ENCODE results near the gene ACOT8. TPM values are rescaled to one million over a fixed set of nuclear protein-coding genes. Genes with fewer than 3 reads are reported as not detected.

ACOT8 gene
- total and polyA plus RNA-seq, 2 experiments from 2014 or later: 32.9 to 55.2 TPM

GRCh38 chr20:45873409-45874103 lies 16.4 kb upstream of the ACOT8 start:
- H3K27ac ChIP-seq: no peak overlapping the region
- WGBS, 2 experiments (ENCODE audit: low coverage in 1 of 2, low lambda C conversion rate in 2 of 2, missing lambda C conversion rate in 2 of 2): 95 to 97% methylated on average over 1 of the region's 1 CpG
- 0 out of 2 replicates have a peak, but pooled peaks cover 3% of the 10 kb centered on the region for H3K79me2 ChIP-seq (ENCODE audit: insufficient read depth)
- H3K9me3 ChIP-seq (ENCODE audit: low read depth): no peaks in the 10 kb centered on the region
- DNase-seq: peak; percentile 23
- no peak overlapping the region for H2AFZ ChIP-seq
- H3K9ac ChIP-seq: no peak overlapping the region
- H3K27me3 ChIP-seq (replicated peaks; ENCODE audit: insufficient read depth): no peaks in the 10 kb centered on the region
- no peaks in the 10 kb centered on the region for H3K9me2 ChIP-seq (ENCODE audit: insufficient read depth)
- peaks cover 5% of the 10 kb centered on the region; the same call in 1 of the 2 replicates for H3K4me1 ChIP-seq (ENCODE audit: insufficient read depth)
- H3K4me2 ChIP-seq (ENCODE audit: unreplicated experiment): no peak overlapping the region
- no peaks in the 10 kb centered on the region for H4K20me1 ChIP-seq (ENCODE audit: insufficient read depth)
- H3K36me3 ChIP-seq (ENCODE audit: low read depth): no peaks in the 10 kb centered on the region
- no peak overlapping the region for H3K4me3 ChIP-seq
- peaks cover under 1% of the 10 kb centered on the region; the same call in 1 of the 2 replicates for H3F3A ChIP-seq (ENCODE audit: insufficient read depth)
- TF ChIP-seq EZH2 (IDR thresholded peaks at IDR 0.05; ENCODE audit: insufficient read depth, poor library complexity, severe bottlenecking) (no peak), EZH2phosphoT487 (IDR thresholded peaks at IDR 0.05; ENCODE audit: insufficient read depth, low read depth) (no peak)
- in situ Hi-C loops (cut with MboI): no loop called here

- TF ChIP-seq EZH2 (IDR thresholded peaks at IDR 0.05; ENCODE audit: insufficient read depth, poor library complexity, severe bottlenecking): no peak
- no peak for TF ChIP-seq EZH2phosphoT487 (IDR thresholded peaks at IDR 0.05; ENCODE audit: insufficient read depth, low read depth)
- no peak for DNase-seq
Observed at GRCh38 chr20:45872626-45873025, 15.4 kb upstream of the ACOT8 start.

GRCh38 chr20:45867819-45868176 lies 10.6 kb upstream of the ACOT8 start:
- no peak overlapping the region for H2AFZ ChIP-seq
- in situ Hi-C loops (cut with MboI): no loop called here
- peaks cover 14% of the 10 kb centered on the region; the same call in 1 of the 2 replicates for H3F3A ChIP-seq (ENCODE audit: insufficient read depth)
- TF ChIP-seq EZH2phosphoT487 (IDR thresholded peaks at IDR 0.05; ENCODE audit: insufficient read depth, low read depth): no peak
- no peak for TF ChIP-seq EZH2 (IDR thresholded peaks at IDR 0.05; ENCODE audit: insufficient read depth, poor library complexity, severe bottlenecking)
- DNase-seq: peak; percentile 82
- no peaks in the 10 kb centered on the region for H3K9me3 ChIP-seq (ENCODE audit: low read depth)
- H3K27ac ChIP-seq: peak overlapping the region; percentile 75
- H3K9ac ChIP-seq: peak overlapping the region; percentile 49
- H3K79me2 ChIP-seq (ENCODE audit: insufficient read depth): 0 out of 2 replicates have a peak, but pooled peaks cover 3% of the 10 kb centered on the region
- H3K9me2 ChIP-seq (ENCODE audit: insufficient read depth): no peaks in the 10 kb centered on the region
- peak overlapping the region; percentile 62 for H3K4me2 ChIP-seq (ENCODE audit: unreplicated experiment)
- H3K4me1 ChIP-seq (ENCODE audit: insufficient read depth): peaks cover 15% of the 10 kb centered on the region
- H3K36me3 ChIP-seq (ENCODE audit: low read depth): no peaks in the 10 kb centered on the region
- no peaks in the 10 kb centered on the region for H4K20me1 ChIP-seq (ENCODE audit: insufficient read depth)
- peak overlapping the region; percentile 19; the same call in 1 of the 2 replicates for H3K4me3 ChIP-seq
- H3K27me3 ChIP-seq (replicated peaks; ENCODE audit: insufficient read depth): no peaks in the 10 kb centered on the region

More at GRCh38 chr20:45872626-45873025, 15.4 kb upstream of the ACOT8 start:
- H3K9me2 ChIP-seq (ENCODE audit: insufficient read depth): no peaks in the 10 kb centered on the region
- no peak overlapping the region for H3K27ac ChIP-seq
- no peaks in the 10 kb centered on the region for H3K9me3 ChIP-seq (ENCODE audit: low read depth)
- H3K9ac ChIP-seq: no peak overlapping the region
- H3K79me2 ChIP-seq (ENCODE audit: insufficient read depth): 0 out of 2 replicates have a peak, but pooled peaks cover 3% of the 10 kb centered on the region
- peaks cover 9% of the 10 kb centered on the region for H3K4me1 ChIP-seq (ENCODE audit: insufficient read depth)
- in situ Hi-C loops (cut with MboI): no loop called here
- H3K36me3 ChIP-seq (ENCODE audit: low read depth): no peaks in the 10 kb centered on the region
- peaks cover 7% of the 10 kb centered on the region; the same call in 1 of the 2 replicates for H3F3A ChIP-seq (ENCODE audit: insufficient read depth)
- H4K20me1 ChIP-seq (ENCODE audit: insufficient read depth): no peaks in the 10 kb centered on the region
- WGBS, 2 experiments (ENCODE audit: low coverage in 1 of 2, low lambda C conversion rate in 2 of 2, missing lambda C conversion rate in 2 of 2): 84 to 92% methylated on average over 4 of the region's 4 CpGs
- H3K4me3 ChIP-seq: no peak overlapping the region
- no peak overlapping the region for H2AFZ ChIP-seq
- no peaks in the 10 kb centered on the region for H3K27me3 ChIP-seq (replicated peaks; ENCODE audit: insufficient read depth)
- no peak overlapping the region for H3K4me2 ChIP-seq (ENCODE audit: unreplicated experiment)

- no peak for DNase-seq
- no peak overlapping the region for H2AFZ ChIP-seq
- H3K9ac ChIP-seq: peak overlapping the region; percentile 49
- H3K9me3 ChIP-seq (ENCODE audit: low read depth): no peaks in the 10 kb centered on the region
- no peaks in the 10 kb centered on the region for H3K9me2 ChIP-seq (ENCODE audit: insufficient read depth)
- no peak for TF ChIP-seq EZH2phosphoT487 (IDR thresholded peaks at IDR 0.05; ENCODE audit: insufficient read depth, low read depth)
- no peak for TF ChIP-seq EZH2 (IDR thresholded peaks at IDR 0.05; ENCODE audit: insufficient read depth, poor library complexity, severe bottlenecking)
- no peaks in the 10 kb centered on the region for H3K36me3 ChIP-seq (ENCODE audit: low read depth)
- no peaks in the 10 kb centered on the region for H3K27me3 ChIP-seq (replicated peaks; ENCODE audit: insufficient read depth)
- H3K27ac ChIP-seq: peak overlapping the region; percentile 75
- in situ Hi-C loops (cut with MboI): no loop called here
- peak overlapping the region; percentile 62 for H3K4me2 ChIP-seq (ENCODE audit: unreplicated experiment)
- peaks cover 14% of the 10 kb centered on the region; the same call in 1 of the 2 replicates for H3F3A ChIP-seq (ENCODE audit: insufficient read depth)
- no peaks in the 10 kb centered on the region for H4K20me1 ChIP-seq (ENCODE audit: insufficient read depth)
- 93 to 94% methylated on average over 6 of the region's 6 CpGs for WGBS, 2 experiments (ENCODE audit: low coverage in 1 of 2, low lambda C conversion rate in 2 of 2, missing lambda C conversion rate in 2 of 2)
- H3K4me1 ChIP-seq (ENCODE audit: insufficient read depth): peaks cover 15% of the 10 kb centered on the region
- 0 out of 2 replicates have a peak, but pooled peaks cover 3% of the 10 kb centered on the region for H3K79me2 ChIP-seq (ENCODE audit: insufficient read depth)
- H3K4me3 ChIP-seq: peak overlapping the region; percentile 19; the same call in 1 of the 2 replicates
Observed at GRCh38 chr20:45867136-45867818, 10.1 kb upstream of the ACOT8 start.

Data from GM23248 (cell line).